ENCODE data around the gene SLC12A8.
A peak's percentile ranks its signal among the peaks of the same experiment; 100 is the strongest.

Gene SLC12A8

GRCh38 chr3:125152951-125153350 is 59.6 kb downstream of the SLC12A8 start:
- DNase-seq = no peak

- no peak for DNase-seq
Observed at GRCh38 chr3:125151916-125152315, 60.6 kb downstream of the SLC12A8 start.

- DNase-seq = no peak
Observed at GRCh38 chr3:125151442-125151817, 61.1 kb downstream of the SLC12A8 start.

- peak; percentile 11 for DNase-seq
Observed at GRCh38 chr3:125150525-125151441, 61.8 kb downstream of the SLC12A8 start.

GRCh38 chr3:125149462-125149861 is 63.1 kb downstream of the SLC12A8 start:
- DNase-seq = no peak

GRCh38 chr3:125148836-125149235 is 63.7 kb downstream of the SLC12A8 start:
- DNase-seq = no peak

- no peak for DNase-seq
Observed at GRCh38 chr3:125148016-125148812, 64.3 kb downstream of the SLC12A8 start.

GRCh38 chr3:125147491-125147820 is 65.1 kb downstream of the SLC12A8 start:
- DNase-seq = no peak

GRCh38 chr3:125146626-125147490 is 65.7 kb downstream of the SLC12A8 start:
- no peak for DNase-seq

- DNase-seq = no peak
Observed at GRCh38 chr3:125145751-125146475, 66.6 kb downstream of the SLC12A8 start.

GRCh38 chr3:125144653-125145314 is 67.8 kb downstream of the SLC12A8 start:
- no peak for DNase-seq

- peak; percentile 19 for DNase-seq
Observed at GRCh38 chr3:125143982-125144652, 68.4 kb downstream of the SLC12A8 start.

GRCh38 chr3:125143538-125143937 is 69.0 kb downstream of the SLC12A8 start:
- DNase-seq = no peak

GRCh38 chr3:125142940-125143339 is 69.6 kb downstream of the SLC12A8 start:
- DNase-seq = no peak

GRCh38 chr3:125142420-125142778 is 70.1 kb downstream of the SLC12A8 start:
- no peak for DNase-seq

GRCh38 chr3:125141596-125142419 is 70.7 kb downstream of the SLC12A8 start:
- peak; percentile 69 for DNase-seq

- DNase-seq = no peak
Observed at GRCh38 chr3:125140818-125141595, 71.5 kb downstream of the SLC12A8 start.

- DNase-seq = no peak
Observed at GRCh38 chr3:125140011-125140817, 72.3 kb downstream of the SLC12A8 start.

GRCh38 chr3:125139386-125139785 is 73.2 kb downstream of the SLC12A8 start:
- DNase-seq = no peak
